HG02943 (cell line): ENCODE results near the gene LIPH.
A peak's percentile ranks its signal among the peaks of the same experiment; 100 is the strongest.

Source experiments
- ATAC-seq: cut with Tn5 transposase; IDR thresholded peaks from one replicate; pipeline ENCODE4 v1.9.1; 2021; ENCODE audit warnings: mild to moderate bottlenecking, low read depth, moderate library complexity; ENCODE audit not compliant: unreplicated experiment

LIPH gene

GRCh38 chr3:185549122-185549521 lies 3.3 kb downstream of the LIPH start:
- ATAC-seq: no peak

GRCh38 chr3:185540695-185541094 lies 11.7 kb downstream of the LIPH start:
- ATAC-seq: no peak

- ATAC-seq: no peak
These were observed 12.5 kb downstream of the LIPH start for GRCh38 chr3:185539934-185540333.

GRCh38 chr3:185537369-185537970 lies 14.9 kb downstream of the LIPH start:
- peak; percentile 96 for ATAC-seq

GRCh38 chr3:185534511-185534910 lies 17.9 kb downstream of the LIPH start:
- no peak for ATAC-seq

- no peak for ATAC-seq
These were observed 19.5 kb downstream of the LIPH start for GRCh38 chr3:185532901-185533300.

GRCh38 chr3:185530856-185531255 lies 21.5 kb downstream of the LIPH start:
- ATAC-seq: no peak

- ATAC-seq: no peak
These were observed 23.9 kb downstream of the LIPH start for GRCh38 chr3:185528532-185528931.

GRCh38 chr3:185527364-185527763 lies 25.0 kb downstream of the LIPH start:
- no peak for ATAC-seq

GRCh38 chr3:185526349-185526951 lies 25.9 kb downstream of the LIPH start:
- ATAC-seq: no peak

- no peak for ATAC-seq
These were observed 30.8 kb downstream of the LIPH start for GRCh38 chr3:185521349-185522138.

GRCh38 chr3:185519021-185519420 lies 33.4 kb downstream of the LIPH start:
- ATAC-seq: no peak

GRCh38 chr3:185517387-185518130 lies 34.8 kb downstream of the LIPH start:
- no peak for ATAC-seq

- no peak for ATAC-seq
These were observed 40.7 kb downstream of the LIPH start for GRCh38 chr3:185511711-185512110.

GRCh38 chr3:185508335-185508991 lies 43.9 kb downstream of the LIPH start:
- ATAC-seq: no peak

- ATAC-seq: no peak
These were observed 44.5 kb downstream of the LIPH start for GRCh38 chr3:185507883-185508282.

GRCh38 chr3:185504636-185505035 lies 47.8 kb downstream of the LIPH start:
- no peak for ATAC-seq

- no peak for ATAC-seq
These were observed 48.9 kb downstream of the LIPH start for GRCh38 chr3:185503521-185503920.

GRCh38 chr3:185502987-185503386 lies 49.4 kb downstream of the LIPH start:
- no peak for ATAC-seq
